GM08714 (cell line): ENCODE results near the gene KLHL29.

Source experiments
- H3K4me3 ChIP-seq: fragments of 200-500 bp; sonication (Bioruptor generic); 2 replicates; pipeline ENCODE4 v1.5.1; 2014; ENCODE audit warnings: mild to moderate bottlenecking, low read length, inconsistent platforms
- ZNF274 ChIP-seq: IDR thresholded peaks from 2 replicates; pipeline ENCODE4 v1.6.1; 2012; ENCODE audit warnings: mild to moderate bottlenecking, low read depth, low read length

Gene KLHL29

GRCh38 chr2:23549821-23550530, 165.0 kb downstream of the KLHL29 start:
- TF ChIP-seq ZNF274, result no peak
- H3K4me3 ChIP-seq, result no peak overlapping the region

GRCh38 chr2:23550553-23550952, 165.6 kb downstream of the KLHL29 start:
- no peak for TF ChIP-seq ZNF274
- H3K4me3 ChIP-seq, result no peak overlapping the region

GRCh38 chr2:23551875-23552274, 166.9 kb downstream of the KLHL29 start:
- TF ChIP-seq ZNF274, result no peak

GRCh38 chr2:23553561-23553960, 168.6 kb downstream of the KLHL29 start:
- TF ChIP-seq ZNF274, result no peak
- H3K4me3 ChIP-seq, result no peak overlapping the region

More at GRCh38 chr2:23551875-23552274, 166.9 kb downstream of the KLHL29 start:
- H3K4me3 ChIP-seq, result no peak overlapping the region

- no peak for TF ChIP-seq ZNF274
- no peak overlapping the region for H3K4me3 ChIP-seq
Observed at GRCh38 chr2:23554054-23554697, 169.2 kb downstream of the KLHL29 start.

GRCh38 chr2:23555944-23556343, 171.0 kb downstream of the KLHL29 start:
- no peak for TF ChIP-seq ZNF274
- H3K4me3 ChIP-seq, result no peak overlapping the region

GRCh38 chr2:23556929-23557328, 171.9 kb downstream of the KLHL29 start:
- TF ChIP-seq ZNF274, result no peak
- H3K4me3 ChIP-seq, result no peak overlapping the region

- no peak for TF ChIP-seq ZNF274
- no peak overlapping the region for H3K4me3 ChIP-seq
Observed at GRCh38 chr2:23557455-23557854, 172.5 kb downstream of the KLHL29 start.

- H3K4me3 ChIP-seq, result no peak overlapping the region
- TF ChIP-seq ZNF274, result no peak
Observed at GRCh38 chr2:23559561-23560239, 174.7 kb downstream of the KLHL29 start.

GRCh38 chr2:23561088-23561487, 176.1 kb downstream of the KLHL29 start:
- no peak for TF ChIP-seq ZNF274
- H3K4me3 ChIP-seq, result no peak overlapping the region

GRCh38 chr2:23561544-23561943, 176.6 kb downstream of the KLHL29 start:
- no peak overlapping the region for H3K4me3 ChIP-seq
- no peak for TF ChIP-seq ZNF274

- no peak overlapping the region for H3K4me3 ChIP-seq
- no peak for TF ChIP-seq ZNF274
Observed at GRCh38 chr2:23562143-23562542, 177.2 kb downstream of the KLHL29 start.

GRCh38 chr2:23563151-23563550, 178.2 kb downstream of the KLHL29 start:
- no peak for TF ChIP-seq ZNF274

GRCh38 chr2:23563673-23564614, 179.0 kb downstream of the KLHL29 start:
- H3K4me3 ChIP-seq, result no peak overlapping the region
- no peak for TF ChIP-seq ZNF274

More at GRCh38 chr2:23563151-23563550, 178.2 kb downstream of the KLHL29 start:
- no peak overlapping the region for H3K4me3 ChIP-seq

GRCh38 chr2:23564615-23564960, 179.6 kb downstream of the KLHL29 start:
- TF ChIP-seq ZNF274, result no peak
- H3K4me3 ChIP-seq, result no peak overlapping the region
